Tibial nerve (tissue), 4 donors: Measurements from ENCODE around the gene GALNT4. TPM values are rescaled to one million over a fixed set of nuclear protein-coding genes. Genes with fewer than 3 reads are reported as not detected.

Experiments used
- DNase-seq, 2 donors: peaks; one replicate each; pipeline ENCODE4 v3.0.0-alpha.2; 2019; ENCODE audit warnings: low spot score in 2 of 2
- H3K27ac ChIP-seq, 4 donors: fragments of 200-600 bp; sonication (generic) in 3 of 4; one replicate each; pipeline ENCODE4 v1.5.1; 2017 to 2019; ENCODE audit warnings: mild to moderate bottlenecking in 1 of 4
- H3K27me3 ChIP-seq, 2 donors: fragments of 200-600 bp; sonication (generic) in 1 of 2; one replicate each; pipeline versions ENCODE4 v1.5.1 to v1.6.0; 2017 to 2019
- H3K36me3 ChIP-seq, 3 donors: fragments of 200-600 bp; sonication (generic); one replicate each; pipeline ENCODE4 v1.5.1; 2018 to 2019
- H3K4me1 ChIP-seq, 4 donors: fragments of 200-600 bp; sonication (generic) in 3 of 4; one replicate each; pipeline ENCODE4 v1.5.1; 2017 to 2019
- H3K4me3 ChIP-seq, 4 donors: fragments of 200-600 bp; sonication (generic) in 3 of 4; one replicate each; pipeline ENCODE4 v1.5.1; 2017 to 2019; ENCODE audit warnings: mild to moderate bottlenecking in 1 of 4, moderate library complexity in 1 of 4
- H3K9me3 ChIP-seq, 4 donors: fragments of 200-600 bp; sonication (generic) in 3 of 4; one replicate each; pipeline ENCODE4 v1.5.1; 2017 to 2019
- CTCF ChIP-seq, 5 experiments: fragments of 200-600 bp in 3 of 5; fragments of 450-650 bp in 2 of 5; sonication (generic) in 3 of 5; IDR thresholded peaks; one replicate each; pipeline ENCODE4 v1.5.1; 2016 to 2019; ENCODE audit warnings: antibody characterized with exemption in 5 of 5, mild to moderate bottlenecking in 3 of 5, moderate library complexity in 2 of 5
- EP300 ChIP-seq, 2 donors: sonication (generic); formaldehyde crosslinking; IDR thresholded peaks; one replicate each; pipeline ENCODE4 v1.6.1; 2017; ENCODE audit warnings: antibody characterized with exemption in 2 of 2, mild to moderate bottlenecking in 1 of 2
- POLR2A ChIP-seq, 2 donors: fragments of 450-650 bp; IDR thresholded peaks; one replicate each; pipeline ENCODE4 v1.6.1; 2017; ENCODE audit warnings: antibody characterized with exemption in 2 of 2, mild to moderate bottlenecking in 2 of 2, moderate library complexity in 2 of 2
- WGBS, 2 donors: methylation state at CpG; one replicate each; pipeline ENCODE4 v1.1.5; 2018; 5-methylcytosine and 5-hydroxymethylcytosine counted together
- total RNA-seq, 4 donors: library from RNA; depleted of rRNA; stranded (reverse); fragments of >200 nt; gene quantifications; one replicate each; pipeline ENCODE4 v1.1.0, GENCODE V29; 2016

GALNT4 gene
- total RNA-seq, 4 donors from 2014 or later = 2.7 to 5.9 (median 5.0) TPM

DNA sequence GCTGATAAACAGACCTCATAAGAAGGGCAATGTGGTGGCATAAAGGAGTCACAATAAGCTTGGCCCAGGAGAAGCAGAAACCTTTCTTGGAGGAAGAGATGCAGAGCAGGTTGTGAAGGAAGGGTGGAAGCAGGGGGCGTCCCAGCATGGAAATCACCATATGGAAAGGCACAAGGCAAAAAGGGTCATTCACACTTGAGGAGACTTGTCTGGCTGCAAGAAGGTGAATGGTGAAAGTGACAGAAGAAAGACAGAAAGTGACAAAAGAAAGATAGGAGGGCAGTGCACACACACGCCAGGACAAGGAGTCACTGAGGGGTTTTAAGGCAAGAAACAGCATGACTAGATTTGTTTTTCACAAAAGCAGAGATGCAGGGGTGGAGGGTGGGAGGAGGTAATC is 38.3 kb downstream of the GALNT4 start:
- Histone ChIP-seq H3K27me3 (no peaks in the 10 kb centered on the region), H3K9me3 (no peaks in the 10 kb centered on the region), H3K27ac (no peak overlapping the region), H3K4me3 (no peak overlapping the region), H3K36me3 (peaks cover 0 to 58% (median 7%) of the 10 kb centered on the region in 3 donors), H3K4me1 (no peaks in the 10 kb centered on the region)
- DNase-seq = no peak
- TF ChIP-seq POLR2A (IDR thresholded peaks at IDR 0.05) (no peak), EP300 (IDR thresholded peaks at IDR 0.05) (no peak), CTCF (IDR thresholded peaks at IDR 0.05) (no peak)
- WGBS, 2 donors = 87 to 91% methylated on average over 2 of the region's 2 CpGs

DNA sequence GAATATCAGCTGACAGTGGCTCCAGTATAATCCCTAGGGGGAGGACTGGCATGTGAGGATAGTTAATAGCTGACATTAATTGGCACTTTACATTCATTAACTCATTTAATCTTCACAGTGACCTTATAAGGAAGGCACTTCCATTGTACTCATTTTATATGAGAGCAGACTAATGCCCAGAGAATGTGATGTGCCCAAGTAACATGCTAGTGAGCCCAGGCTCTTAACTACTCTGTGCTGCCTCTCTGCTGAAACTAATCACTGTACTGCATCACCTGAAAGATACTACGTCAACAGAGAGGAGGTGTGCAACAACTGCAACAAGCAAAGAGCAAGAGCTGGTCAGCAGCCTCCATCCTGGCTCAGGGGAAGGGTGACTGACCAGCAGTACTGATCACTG is 40.1 kb downstream of the GALNT4 start:
- H3K36me3 ChIP-seq = peaks cover 0 to 41% (median 5%) of the 10 kb centered on the region in 3 donors
- no peak overlapping the region for H3K27ac ChIP-seq
- H3K4me1 ChIP-seq = no peaks in the 10 kb centered on the region
- H3K4me3 ChIP-seq = no peak overlapping the region
- TF ChIP-seq EP300 (IDR thresholded peaks at IDR 0.05) (no peak), CTCF (IDR thresholded peaks at IDR 0.05) (no peak), POLR2A (IDR thresholded peaks at IDR 0.05) (no peak)
- no peaks in the 10 kb centered on the region for H3K27me3 ChIP-seq
- DNase-seq = no peak
- no peaks in the 10 kb centered on the region for H3K9me3 ChIP-seq
- 93 to 94% methylated on average over 1 of the region's 1 CpG for WGBS, 2 donors

DNA sequence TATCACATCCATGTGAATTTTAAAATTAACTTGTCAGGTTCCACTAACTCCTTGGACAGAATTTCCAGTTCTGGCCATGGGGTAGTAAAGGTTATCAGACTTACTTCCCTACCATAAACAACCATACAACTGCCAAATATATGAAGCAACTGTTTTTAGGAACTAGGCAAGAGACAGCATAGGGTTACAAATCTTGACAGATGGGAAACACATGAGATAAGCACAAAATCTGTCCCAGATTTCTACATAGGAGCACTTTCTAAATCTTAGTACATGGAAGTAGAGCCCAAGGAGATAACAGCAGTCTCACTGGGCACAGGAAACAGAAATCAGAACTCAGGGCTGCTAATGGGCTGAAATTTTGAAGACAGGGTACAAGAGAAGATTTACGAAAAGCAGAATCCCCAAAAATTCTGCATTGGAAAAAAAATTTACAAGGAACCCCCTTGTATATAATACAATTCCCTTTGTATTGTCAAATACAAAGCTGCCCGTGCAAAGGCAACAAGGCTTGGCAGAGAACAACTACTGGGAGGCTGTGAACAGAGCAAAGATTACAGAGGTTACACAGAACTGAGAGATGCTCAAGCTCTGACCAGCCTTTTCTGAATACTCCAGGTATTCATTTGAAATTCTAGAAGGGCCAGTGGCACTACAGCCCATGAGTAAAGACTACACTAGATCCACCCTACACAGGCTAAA is 43.2 kb downstream of the GALNT4 start:
- Histone ChIP-seq H3K4me3 (no peak overlapping the region), H3K27ac (peak overlapping the region in 2 of 4 donors; percentile 23 to 27), H3K27me3 (no peaks in the 10 kb centered on the region), H3K36me3 (peaks cover 0 to 12% (median 0%) of the 10 kb centered on the region in 3 donors), H3K4me1 (peaks cover 0 to 4% (median 0%) of the 10 kb centered on the region in 4 donors), H3K9me3 (no peaks in the 10 kb centered on the region)
- no peak for TF ChIP-seq EP300 (IDR thresholded peaks at IDR 0.05)
- TF ChIP-seq POLR2A (IDR thresholded peaks at IDR 0.05) = no peak
- TF ChIP-seq CTCF (IDR thresholded peaks at IDR 0.05) = no peak
- WGBS, 2 donors = 52 to 60% methylated on average over 2 of the region's 2 CpGs
- DNase-seq = no peak

- TF ChIP-seq CTCF (IDR thresholded peaks at IDR 0.05) (no peak), EP300 (IDR thresholded peaks at IDR 0.05) (no peak), POLR2A (IDR thresholded peaks at IDR 0.05) (no peak)
- Histone ChIP-seq H3K9me3 (no peaks in the 10 kb centered on the region), H3K4me1 (peaks cover 0 to 4% (median 0%) of the 10 kb centered on the region in 4 donors), H3K27me3 (no peaks in the 10 kb centered on the region), H3K27ac (no peak overlapping the region), H3K4me3 (no peak overlapping the region), H3K36me3 (peaks cover 0 to 4% (median 0%) of the 10 kb centered on the region in 3 donors)
- WGBS, 2 donors = 98 to 99% methylated on average over 3 of the region's 3 CpGs
- no peak for DNase-seq
These were observed 44.6 kb downstream of the GALNT4 start for GRCh38 chr12:89479982-89480381.

DNA sequence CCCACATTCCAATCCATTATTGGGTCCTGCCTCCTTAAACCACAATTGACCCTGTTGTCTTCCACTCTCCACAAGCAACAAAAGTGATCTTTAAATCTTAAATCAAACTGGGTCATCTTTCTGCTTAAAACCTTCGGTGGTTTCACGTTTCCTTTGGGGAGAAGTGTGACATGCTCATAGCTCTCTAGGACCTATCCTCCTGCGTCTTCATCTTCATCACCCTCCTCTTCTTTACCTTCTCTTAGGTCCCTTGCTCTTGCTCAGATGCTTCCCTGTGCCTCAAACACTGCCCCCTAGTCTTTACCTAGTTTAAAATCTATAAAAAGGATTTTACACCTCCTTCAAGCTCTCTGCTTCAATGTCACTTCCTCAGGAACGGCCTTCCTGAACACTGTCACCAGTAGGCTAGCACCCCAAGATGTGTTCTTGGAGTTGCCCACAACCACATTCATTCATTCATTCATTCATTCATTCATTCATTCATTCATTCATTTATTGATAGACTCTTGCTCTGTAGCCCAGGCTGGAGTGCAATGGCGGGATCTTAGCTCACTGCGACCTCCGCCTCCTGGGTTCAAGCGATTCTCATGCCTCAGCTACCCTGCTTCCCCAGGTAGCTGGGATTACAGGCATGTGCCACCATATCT is 46.8 kb downstream of the GALNT4 start:
- DNase-seq = no peak
- 88 to 92% methylated on average over 8 of the region's 8 CpGs for WGBS, 2 donors

More for the DNA sequence above, 46.8 kb downstream of the GALNT4 start:
- no peak overlapping the region for H3K4me3 ChIP-seq
- H3K9me3 ChIP-seq = no peaks in the 10 kb centered on the region
- H3K36me3 ChIP-seq = no peaks in the 10 kb centered on the region
- no peak overlapping the region for H3K27ac ChIP-seq
- peaks cover 0 to 9% (median 0%) of the 10 kb centered on the region in 4 donors for H3K4me1 ChIP-seq
- TF ChIP-seq EP300 (IDR thresholded peaks at IDR 0.05) = no peak
- TF ChIP-seq CTCF (IDR thresholded peaks at IDR 0.05) = no peak
- no peak for TF ChIP-seq POLR2A (IDR thresholded peaks at IDR 0.05)
- no peaks in the 10 kb centered on the region for H3K27me3 ChIP-seq
